Kidney (tissue), 14 donors: Measurements from ENCODE around the gene SLC44A3. TPM values are rescaled to one million over a fixed set of nuclear protein-coding genes. Genes with fewer than 3 reads are reported as not detected.

ENCODE experiments used
- DNase-seq, 5 donors: peaks; one replicate each; pipeline ENCODE4 v3.0.0-alpha.2; 2013 to 2020
- FAIRE-seq: peaks from 2 replicates; lab custom pipeline; 2012; peaks lifted over from hg19 to GRCh38; lab: Jason Lieb, UNC
- H3K27ac ChIP-seq, 2 donors: one replicate each; pipeline ENCODE4 v1.7.0; 2013; ENCODE audit warnings: low read depth in 2 of 2, low read length in 2 of 2, inconsistent platforms in 1 of 2
- H3K27me3 ChIP-seq: one replicate; pipeline ENCODE4 v1.7.1; 2013; ENCODE audit warnings: low read length, inconsistent platforms; ENCODE audit not compliant: control insufficient read depth, insufficient read depth
- H3K36me3 ChIP-seq, 3 donors: one replicate each; pipeline versions ENCODE4 v1.7.0 to v1.7.1; 2013; ENCODE audit warnings: low read length in 3 of 3, control low read depth in 1 of 3, inconsistent platforms in 1 of 3; ENCODE audit not compliant: insufficient read depth in 3 of 3, control insufficient read depth in 2 of 3
- H3K4me1 ChIP-seq, 3 donors: one replicate each; pipeline versions ENCODE4 v1.7.0 to v1.7.1; 2013; ENCODE audit warnings: low read length in 3 of 3, inconsistent platforms in 1 of 3, low read depth in 1 of 3; ENCODE audit not compliant: control insufficient read depth in 2 of 3, insufficient read depth in 2 of 3
- H3K4me3 ChIP-seq, 3 donors: one replicate each; pipeline versions ENCODE4 v1.7.0 to v1.8.1; 2013; ENCODE audit warnings: low read length in 3 of 3, control low read depth in 1 of 3, inconsistent platforms in 1 of 3
- H3K9ac ChIP-seq, 3 donors: one replicate each; pipeline versions ENCODE4 v1.7.0 to v1.7.1; 2013; ENCODE audit warnings: low read length in 3 of 3, control low read depth in 1 of 3, inconsistent platforms in 1 of 3
- H3K9me3 ChIP-seq, 3 donors: one replicate each; pipeline versions ENCODE4 v1.7.0 to v1.7.1; 2013; ENCODE audit warnings: low read length in 3 of 3, control low read depth in 1 of 3, inconsistent platforms in 1 of 3; ENCODE audit not compliant: control insufficient read depth in 2 of 3, insufficient read depth in 1 of 3
- intact Hi-C: fragments of 100-400 bp; cut with DNase I; formaldehyde crosslinking; loops from one replicate; pipeline ENCODE4 v1.11.1; 2022
- polyA plus RNA-seq: library from polyadenylated mRNA; stranded (reverse); fragments of 350-450 nt; fragmentation: Illumina TruSeq; extraction: RNeasy Lipid Tissue Mini Kit (QIAGEN cat#74804); gene quantifications from one replicate; pipeline ENCODE4 v1.2.3, GENCODE V29; 2014; ENCODE audit warnings: low read depth, low replicate concordance; ENCODE audit not compliant: insufficient read depth
- total RNA-seq: library from RNA; stranded (reverse); fragmentation: NEBNext Ultra II Directional; extraction: Animal tissue kit (Norgen Biotek cat#: 25700); gene quantifications from one replicate; pipeline ENCODE4 v1.2.1, GENCODE V29; 2021
- TF ChIP-seq, protein P1 (sequence below): IDR thresholded peaks from 3 replicates; pipeline ENCODE4 v1.5.1; 2012; ENCODE audit warnings: mild to moderate bottlenecking, moderate library complexity, borderline replicate concordance; ENCODE audit not compliant: insufficient read depth; ENCODE audit errors: extremely low read depth
- donor health status: control.
- donor health status: control.
- donor health status: control.
- donor health status: control.
- donor health status: control.
- donor health status: DM: yes; HTN: yes; CAD: no.
- donor health status: Normal renal cell carcinoma (clear cell type).

SLC44A3 gene
- total and polyA plus RNA-seq, 2 donors from 2014 or later: 35.2 to 49.6 TPM

DNA sequence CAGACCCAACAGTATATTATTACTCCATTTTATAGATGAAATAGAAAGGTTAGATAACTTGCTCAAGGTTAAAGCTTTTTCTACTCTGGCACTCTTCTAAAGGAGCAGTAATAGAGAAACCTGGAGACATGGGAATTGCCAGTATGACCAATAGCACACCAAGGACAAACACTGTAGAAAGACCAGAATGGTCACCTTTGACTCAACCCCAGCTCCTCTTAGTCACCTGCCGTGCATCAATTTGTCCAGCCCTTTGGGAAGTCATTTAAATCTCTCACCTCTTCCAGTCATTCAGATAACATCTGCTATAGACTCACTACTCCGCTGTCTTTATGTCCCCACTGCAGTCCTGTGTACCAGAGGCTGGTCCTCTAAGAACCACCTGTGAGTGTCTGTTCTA lies 23.9 kb upstream of the SLC44A3 start:
- TF ChIP-seq, protein P1, sequence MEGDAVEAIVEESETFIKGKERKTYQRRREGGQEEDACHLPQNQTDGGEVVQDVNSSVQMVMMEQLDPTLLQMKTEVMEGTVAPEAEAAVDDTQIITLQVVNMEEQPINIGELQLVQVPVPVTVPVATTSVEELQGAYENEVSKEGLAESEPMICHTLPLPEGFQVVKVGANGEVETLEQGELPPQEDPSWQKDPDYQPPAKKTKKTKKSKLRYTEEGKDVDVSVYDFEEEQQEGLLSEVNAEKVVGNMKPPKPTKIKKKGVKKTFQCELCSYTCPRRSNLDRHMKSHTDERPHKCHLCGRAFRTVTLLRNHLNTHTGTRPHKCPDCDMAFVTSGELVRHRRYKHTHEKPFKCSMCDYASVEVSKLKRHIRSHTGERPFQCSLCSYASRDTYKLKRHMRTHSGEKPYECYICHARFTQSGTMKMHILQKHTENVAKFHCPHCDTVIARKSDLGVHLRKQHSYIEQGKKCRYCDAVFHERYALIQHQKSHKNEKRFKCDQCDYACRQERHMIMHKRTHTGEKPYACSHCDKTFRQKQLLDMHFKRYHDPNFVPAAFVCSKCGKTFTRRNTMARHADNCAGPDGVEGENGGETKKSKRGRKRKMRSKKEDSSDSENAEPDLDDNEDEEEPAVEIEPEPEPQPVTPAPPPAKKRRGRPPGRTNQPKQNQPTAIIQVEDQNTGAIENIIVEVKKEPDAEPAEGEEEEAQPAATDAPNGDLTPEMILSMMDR: no peak
- Histone ChIP-seq H3K36me3 (no peaks in the 10 kb centered on the region), H3K27me3 (no peaks in the 10 kb centered on the region), H3K4me3 (no peak overlapping the region), H3K9me3 (no peaks in the 10 kb centered on the region), H3K4me1 (peaks cover 0 to 15% (median 2%) of the 10 kb centered on the region in 3 donors), H3K9ac (no peak overlapping the region), H3K27ac (no peak overlapping the region)
- DNase-seq (no peak), FAIRE-seq (no peak)
- intact Hi-C loops: no loop called here

DNA sequence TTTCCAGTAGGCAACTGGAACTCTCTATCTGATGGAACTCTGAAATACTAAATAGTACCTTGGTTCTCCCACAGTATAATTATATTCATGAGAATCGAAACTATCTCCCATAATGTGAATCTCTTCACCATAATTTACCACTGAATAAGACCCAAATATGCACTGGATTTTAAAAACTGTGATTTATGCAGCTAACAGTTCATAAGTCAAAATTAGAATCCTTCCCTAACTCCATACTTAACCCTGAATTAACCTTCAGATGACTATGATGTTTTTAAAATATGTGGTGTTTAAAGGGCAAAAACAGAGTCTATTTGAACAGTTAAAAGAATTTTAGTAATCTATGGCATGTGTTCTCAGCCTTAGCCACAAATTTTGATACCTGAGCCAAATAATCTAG lies 22.9 kb upstream of the SLC44A3 start:
- H3K9me3 ChIP-seq: no peaks in the 10 kb centered on the region
- no peaks in the 10 kb centered on the region for H3K27me3 ChIP-seq
- FAIRE-seq (no peak), DNase-seq (no peak)
- H3K4me1 ChIP-seq: peaks cover 0 to 13% (median 10%) of the 10 kb centered on the region in 3 donors
- H3K9ac ChIP-seq: no peak overlapping the region
- H3K27ac ChIP-seq: no peak overlapping the region
- no peak overlapping the region for H3K4me3 ChIP-seq
- no peaks in the 10 kb centered on the region for H3K36me3 ChIP-seq
- TF ChIP-seq, protein P1: no peak
- intact Hi-C loops: no loop called here

DNA sequence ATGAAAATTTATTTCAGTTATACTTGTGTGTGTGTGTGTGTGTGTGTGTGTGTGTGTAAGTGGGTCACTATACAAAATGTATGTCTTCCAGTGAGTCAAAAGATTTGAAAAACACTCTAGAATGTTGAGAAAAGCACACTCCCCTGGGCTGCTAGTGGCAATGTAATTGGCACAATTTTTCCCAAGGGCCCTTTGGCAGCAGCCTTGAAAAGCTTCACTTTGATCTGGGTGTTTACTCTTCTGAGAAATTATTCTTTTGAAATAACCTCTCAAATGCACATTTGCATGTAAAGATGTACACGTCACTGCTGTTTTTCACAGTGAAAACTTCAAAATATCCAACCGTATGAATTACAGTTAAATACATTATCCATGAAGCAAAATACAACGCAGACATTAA lies 22.1 kb upstream of the SLC44A3 start:
- TF ChIP-seq, protein P1: no peak
- FAIRE-seq: no peak

DNA sequence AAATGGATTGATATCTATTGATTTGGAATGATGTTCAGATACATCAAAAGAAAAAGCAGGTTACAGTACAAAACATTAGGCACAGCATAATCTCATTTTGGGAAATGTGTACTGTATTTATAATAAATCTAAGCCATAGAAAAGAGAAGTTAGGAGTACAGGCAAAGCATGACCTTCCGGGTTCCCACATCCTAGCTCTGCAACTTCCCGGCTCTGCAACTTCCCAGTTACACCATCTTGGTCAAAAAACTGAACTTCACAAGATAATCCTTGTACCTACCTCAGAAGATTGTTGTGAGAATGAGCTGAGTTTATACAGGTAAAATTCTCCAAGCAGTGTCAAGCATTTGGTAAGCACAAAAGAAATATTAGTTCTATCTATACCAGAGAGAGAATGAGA lies 21.7 kb upstream of the SLC44A3 start:
- no peak for FAIRE-seq
- Histone ChIP-seq H3K4me3 (no peak overlapping the region), H3K27ac (no peak overlapping the region), H3K36me3 (no peaks in the 10 kb centered on the region), H3K9me3 (no peaks in the 10 kb centered on the region), H3K27me3 (no peaks in the 10 kb centered on the region), H3K4me1 (peaks cover 0 to 11% (median 10%) of the 10 kb centered on the region in 3 donors), H3K9ac (no peak overlapping the region)
- TF ChIP-seq, protein P1: no peak
- intact Hi-C loops: no loop called here
- DNase-seq: no peak

More for the DNA sequence above, 22.1 kb upstream of the SLC44A3 start:
- no peak overlapping the region for H3K4me3 ChIP-seq
- no peaks in the 10 kb centered on the region for H3K9me3 ChIP-seq
- no peaks in the 10 kb centered on the region for H3K36me3 ChIP-seq
- H3K4me1 ChIP-seq: peaks cover 0 to 12% (median 10%) of the 10 kb centered on the region in 3 donors
- no peak for DNase-seq
- no peak overlapping the region for H3K27ac ChIP-seq
- no peak overlapping the region for H3K9ac ChIP-seq
- H3K27me3 ChIP-seq: no peaks in the 10 kb centered on the region
- intact Hi-C loops: no loop called here
